Stimulated activated CD4-positive, alpha-beta T cell treated with anti-CD3 and anti-CD28 coated beads, Interleukin-15, amount 100 ng/mL, for 1 hour (primary cell): ENCODE data around the gene CPN2.

Experiments used
- DNase-seq, 2 donors: peaks; one replicate each; pipeline ENCODE4 v3.0.0-alpha.2; 2020; ENCODE audit warnings: low read depth in 1 of 2, low spot score in 1 of 2

CPN2 gene

GRCh38 chr3:194330160-194330559 lies 21.0 kb downstream of the CPN2 start:
- no peak for DNase-seq

- no peak for DNase-seq
These were observed 21.6 kb downstream of the CPN2 start for GRCh38 chr3:194329583-194329965.

- DNase-seq: no peak
These were observed 22.1 kb downstream of the CPN2 start for GRCh38 chr3:194328942-194329582.

GRCh38 chr3:194328053-194328657 lies 23.0 kb downstream of the CPN2 start:
- DNase-seq: no peak

GRCh38 chr3:194327218-194328052 lies 23.7 kb downstream of the CPN2 start:
- DNase-seq: no peak

- DNase-seq: no peak
These were observed 24.2 kb downstream of the CPN2 start for GRCh38 chr3:194326968-194327217.

GRCh38 chr3:194326192-194326967 lies 24.7 kb downstream of the CPN2 start:
- no peak for DNase-seq

- DNase-seq: no peak
These were observed 25.5 kb downstream of the CPN2 start for GRCh38 chr3:194325424-194326153.

- no peak for DNase-seq
These were observed 26.3 kb downstream of the CPN2 start for GRCh38 chr3:194324823-194325327.

- no peak for DNase-seq
These were observed 27.1 kb downstream of the CPN2 start for GRCh38 chr3:194323785-194324735.

GRCh38 chr3:194322678-194323211 lies 28.4 kb downstream of the CPN2 start:
- DNase-seq: no peak

GRCh38 chr3:194321693-194322640 lies 29.2 kb downstream of the CPN2 start:
- DNase-seq: no peak

GRCh38 chr3:194320744-194321243 lies 30.3 kb downstream of the CPN2 start:
- no peak for DNase-seq

- no peak for DNase-seq
These were observed 31.0 kb downstream of the CPN2 start for GRCh38 chr3:194320100-194320499.

GRCh38 chr3:194318511-194319161 lies 32.5 kb downstream of the CPN2 start:
- no peak for DNase-seq

GRCh38 chr3:194316918-194317317 lies 34.2 kb downstream of the CPN2 start:
- no peak for DNase-seq

- no peak for DNase-seq
These were observed 35.2 kb downstream of the CPN2 start for GRCh38 chr3:194315965-194316361.
